NCI-H1417 (cell line): ENCODE measurements around the gene SIRT7.

ENCODE experiments used
- DNase-seq, 3 experiments: peaks; one replicate each; lab custom pipeline; 2025; lab: John Stamatoyannopoulos, UW

The SIRT7 gene

DNA sequence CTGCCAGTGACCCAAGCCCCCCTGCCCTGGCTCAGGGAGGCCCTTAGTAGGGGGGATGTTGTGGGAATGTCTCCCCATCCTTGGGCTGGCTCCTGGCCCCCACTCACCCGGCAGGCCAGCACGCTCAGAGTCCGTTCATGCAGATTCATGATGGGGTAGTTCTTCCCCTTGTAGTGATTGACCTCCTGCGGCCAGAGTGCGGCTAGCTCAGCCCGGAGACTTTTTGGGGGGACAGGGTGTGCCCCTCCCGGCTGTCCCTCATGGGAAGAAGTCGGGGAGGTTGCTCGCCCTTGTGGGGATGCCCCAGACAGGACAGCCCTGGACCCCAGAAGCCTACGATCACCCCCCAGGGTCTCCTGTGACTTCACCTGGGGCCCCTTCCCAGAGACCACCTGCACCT lies 12.0 kb downstream of the SIRT7 start:
- no peak for DNase-seq

DNA sequence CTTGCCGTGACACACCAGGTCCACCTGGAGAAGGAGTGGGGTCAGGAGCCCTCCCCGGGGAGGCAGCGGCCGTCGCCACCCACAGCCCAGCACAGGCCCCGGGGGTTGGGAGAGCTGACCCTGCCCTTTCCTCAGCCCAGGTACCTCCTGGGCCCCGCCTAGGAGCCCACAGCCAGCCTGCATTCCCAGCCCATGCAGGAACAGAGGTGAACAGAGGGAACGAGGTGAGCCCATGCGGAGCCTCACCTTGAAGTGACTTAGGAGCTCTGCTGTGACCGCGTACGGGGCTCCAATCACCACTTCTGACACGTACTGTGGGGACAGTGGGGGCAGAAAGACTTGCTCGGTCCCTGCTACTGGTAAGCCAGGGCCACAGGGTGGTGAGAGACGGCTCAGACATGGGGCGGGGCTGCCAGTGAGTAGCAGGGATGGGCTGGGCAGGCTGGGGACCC lies 12.5 kb downstream of the SIRT7 start:
- no peak for DNase-seq

DNA sequence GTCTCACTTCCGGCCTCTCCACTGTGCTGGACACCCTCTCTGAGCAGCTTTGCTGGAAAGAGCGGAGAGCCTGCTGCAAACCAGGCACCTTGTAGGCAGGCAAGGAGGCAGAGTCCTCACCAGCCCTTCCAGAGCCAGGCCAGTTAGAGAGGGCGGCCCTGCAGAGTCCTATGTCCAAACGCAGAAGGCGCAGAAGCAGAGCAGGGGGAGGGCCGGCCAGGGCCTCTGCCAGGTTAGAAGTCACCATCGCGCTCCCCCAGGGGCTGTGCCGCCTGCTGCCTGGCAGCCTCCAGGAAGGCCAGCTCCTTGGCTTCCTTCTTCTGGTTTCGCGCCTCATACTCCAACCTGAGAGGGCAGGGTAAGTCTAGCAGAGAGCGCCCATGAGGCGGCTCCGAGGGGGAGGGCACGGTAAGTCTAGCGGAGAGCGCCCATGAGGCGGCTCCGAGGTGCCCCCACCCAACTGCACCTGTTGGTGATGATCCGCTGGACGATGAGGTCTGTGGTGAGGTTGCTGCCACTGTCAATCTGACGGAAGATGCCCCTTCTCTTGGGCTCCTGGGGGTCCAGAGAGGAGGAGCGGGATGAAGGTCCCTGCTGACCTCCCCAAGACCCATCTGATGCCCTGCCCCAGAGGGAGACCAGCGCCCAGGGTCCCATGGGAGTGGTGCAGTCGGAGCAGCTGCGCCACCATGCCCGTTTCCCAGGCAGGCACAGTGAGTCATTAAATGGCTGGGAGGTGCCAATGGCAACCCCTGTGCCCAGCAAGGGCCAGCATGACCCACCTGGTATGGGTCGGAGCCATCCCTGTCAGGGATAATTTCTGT lies 13.2 kb downstream of the SIRT7 start:
- no peak for DNase-seq

DNA sequence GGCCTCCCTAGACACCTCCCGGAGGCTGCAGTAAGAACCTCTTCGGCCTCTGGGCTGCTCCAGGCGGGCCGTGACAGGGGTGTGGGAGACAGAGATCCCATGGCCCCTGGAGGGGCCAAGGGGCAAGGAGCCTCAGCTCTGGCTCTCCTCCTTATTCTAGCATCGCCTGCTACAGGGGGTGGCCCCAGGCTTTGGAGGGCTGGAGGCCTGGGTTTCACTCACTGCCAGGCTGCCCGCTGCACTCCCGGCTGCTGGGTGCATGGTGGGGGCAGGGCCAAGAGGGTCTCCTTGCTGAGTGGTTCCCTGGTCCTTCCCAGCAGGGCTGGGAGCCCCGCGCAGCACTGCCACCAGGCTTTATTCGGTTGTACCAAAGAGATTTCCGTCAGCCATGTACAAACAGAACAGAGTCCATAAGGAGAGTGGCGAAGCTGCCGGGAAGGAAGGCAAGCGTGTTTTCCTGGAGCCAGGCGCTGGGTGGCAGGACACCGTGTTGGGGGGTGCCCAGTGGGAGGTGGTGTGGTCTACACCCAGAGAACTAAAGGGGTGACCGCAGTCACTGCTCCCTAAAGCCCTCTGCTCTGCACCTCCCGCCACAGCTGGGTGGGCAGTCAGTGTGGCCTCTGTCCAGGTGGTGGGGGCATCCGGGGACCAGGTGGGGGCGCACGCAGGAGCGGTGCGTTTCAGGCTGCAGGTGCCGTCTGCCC lies 13.9 kb downstream of the SIRT7 start:
- DNase-seq: no peak

DNA sequence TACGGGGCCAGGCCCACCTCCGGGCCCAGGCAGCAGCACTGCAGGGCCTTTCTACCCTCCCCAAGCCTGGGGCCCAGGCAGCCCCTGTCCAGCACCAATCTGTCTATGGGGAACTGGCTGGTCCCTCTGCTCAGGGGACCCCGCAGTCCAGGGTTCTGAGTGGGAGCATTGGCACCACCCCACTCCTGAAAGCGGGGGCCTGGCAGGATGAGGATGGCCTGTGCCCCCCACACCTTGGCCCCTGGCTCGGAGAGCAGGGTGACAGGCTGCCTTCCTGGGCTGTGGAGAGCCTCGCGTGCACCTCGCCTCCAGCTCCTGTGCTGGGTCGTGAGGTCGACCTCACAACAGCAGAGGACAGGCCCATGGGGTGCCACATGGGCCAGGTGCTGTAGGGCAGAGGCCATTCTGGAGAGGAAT lies 14.6 kb downstream of the SIRT7 start:
- DNase-seq: no peak

DNA sequence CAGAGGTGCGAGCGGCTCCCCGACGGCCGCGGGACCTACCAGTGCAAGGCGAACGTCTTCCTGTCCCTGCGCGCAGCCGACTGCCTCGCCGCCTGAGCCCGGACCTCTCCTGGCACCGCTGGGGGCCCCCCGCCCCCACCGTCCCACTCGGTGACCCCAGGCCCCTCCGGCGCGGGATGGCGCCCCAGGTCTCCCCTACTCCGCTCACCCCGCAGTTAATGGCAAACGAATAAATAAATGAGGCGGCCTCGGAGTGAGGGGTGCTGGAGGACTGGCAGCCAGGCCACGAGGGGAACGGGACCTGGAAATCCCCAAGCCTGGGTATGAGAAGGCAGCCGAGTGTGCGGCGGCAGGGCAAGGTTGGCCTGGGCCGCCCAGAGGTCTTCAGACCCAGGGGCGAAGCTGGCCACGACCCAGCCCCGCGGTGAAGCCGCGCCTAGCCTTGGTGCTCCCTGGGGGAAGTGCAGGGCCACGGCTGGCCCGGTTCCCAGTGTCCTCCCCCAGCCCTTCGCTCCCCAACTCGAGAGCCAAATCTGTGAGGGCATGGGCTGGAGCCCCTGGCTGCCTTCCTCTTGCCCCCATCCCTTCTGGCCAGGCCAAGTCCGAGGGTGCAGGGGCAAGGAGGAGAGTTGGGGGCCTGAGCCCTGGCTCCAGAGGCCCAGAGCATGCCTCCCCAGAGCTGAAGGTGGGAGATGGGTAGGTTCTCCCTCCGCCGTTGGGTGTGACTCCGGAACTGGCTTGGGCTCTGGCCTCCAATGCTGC lies 15.1 kb downstream of the SIRT7 start:
- DNase-seq: no peak

DNA sequence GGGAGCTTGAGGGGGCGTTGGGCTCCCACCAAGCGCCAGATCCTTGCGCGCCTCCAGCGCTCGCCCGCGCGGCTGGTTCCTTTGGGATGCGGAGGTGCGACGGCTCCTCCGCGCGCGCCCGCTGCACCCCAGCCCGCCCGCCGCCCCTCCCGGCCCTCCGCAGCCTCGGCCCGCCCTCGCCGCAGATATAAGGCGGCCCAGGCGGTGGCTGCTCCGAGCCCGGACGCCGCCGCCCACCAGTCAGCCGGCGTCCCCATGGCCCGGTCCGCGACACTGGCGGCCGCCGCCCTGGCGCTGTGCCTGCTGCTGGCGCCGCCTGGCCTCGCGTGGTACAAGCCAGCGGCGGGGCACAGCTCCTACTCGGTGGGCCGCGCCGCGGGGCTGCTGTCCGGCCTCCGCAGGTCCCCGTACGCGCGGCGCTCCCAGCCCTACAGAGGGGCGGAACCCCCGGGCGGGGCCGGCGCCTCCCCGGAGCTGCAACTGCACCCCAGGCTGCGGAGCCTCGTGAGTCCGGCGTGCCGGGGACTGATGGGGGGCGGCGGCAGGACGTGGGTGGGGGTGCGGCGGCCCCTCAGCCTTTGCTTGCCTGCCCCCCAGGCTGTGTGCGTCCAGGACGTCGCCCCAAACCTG lies 15.8 kb downstream of the SIRT7 start, which contains the start of gene NPB:
Gene NPB (plus strand): TSS at position 216 of the 630 bp plus-strand sequence. CDS start 40 bp downstream, at position 256.
- no peak for DNase-seq

DNA sequence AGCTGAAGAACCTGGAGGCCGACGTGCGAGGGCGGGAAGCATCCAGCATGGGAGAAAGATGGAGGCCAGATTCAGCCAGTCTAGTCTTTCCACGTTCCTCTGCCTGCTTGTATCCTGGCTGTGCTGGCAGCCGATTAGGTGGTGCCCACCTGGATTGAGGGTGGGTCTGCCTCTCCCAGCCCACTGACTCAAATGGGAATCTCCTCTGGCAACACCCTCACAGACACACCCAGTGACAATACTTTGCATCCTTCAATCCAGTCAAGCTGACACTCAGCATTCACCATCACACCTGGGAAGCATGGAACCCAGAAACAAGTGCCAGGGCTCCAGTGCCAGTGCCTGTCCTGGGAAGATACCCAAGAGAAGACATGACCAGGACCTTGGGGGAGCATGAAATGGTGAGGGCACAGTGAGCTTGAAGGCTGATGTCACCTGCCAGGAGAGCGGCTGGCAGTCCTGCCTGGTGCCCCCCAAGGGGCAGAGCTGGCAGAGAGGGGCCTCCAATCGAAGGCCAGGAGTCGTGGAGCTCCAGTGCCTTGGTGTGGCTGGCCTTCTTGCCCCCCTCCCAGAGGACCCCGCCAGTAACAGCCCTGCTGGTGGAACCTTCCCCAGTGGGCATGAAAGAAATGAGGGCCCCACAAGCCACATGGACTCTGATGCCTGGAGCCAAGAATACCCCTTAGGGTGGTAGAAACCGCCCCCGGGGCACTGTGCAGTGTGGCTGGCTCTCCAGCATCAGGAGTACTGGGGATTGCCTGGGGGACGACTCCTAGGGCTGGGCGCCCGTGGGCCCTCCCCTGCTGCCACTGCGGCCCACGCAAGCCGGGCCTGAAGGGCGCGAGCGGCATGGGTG lies 16.6 kb downstream of the SIRT7 start:
- DNase-seq: no peak

DNA sequence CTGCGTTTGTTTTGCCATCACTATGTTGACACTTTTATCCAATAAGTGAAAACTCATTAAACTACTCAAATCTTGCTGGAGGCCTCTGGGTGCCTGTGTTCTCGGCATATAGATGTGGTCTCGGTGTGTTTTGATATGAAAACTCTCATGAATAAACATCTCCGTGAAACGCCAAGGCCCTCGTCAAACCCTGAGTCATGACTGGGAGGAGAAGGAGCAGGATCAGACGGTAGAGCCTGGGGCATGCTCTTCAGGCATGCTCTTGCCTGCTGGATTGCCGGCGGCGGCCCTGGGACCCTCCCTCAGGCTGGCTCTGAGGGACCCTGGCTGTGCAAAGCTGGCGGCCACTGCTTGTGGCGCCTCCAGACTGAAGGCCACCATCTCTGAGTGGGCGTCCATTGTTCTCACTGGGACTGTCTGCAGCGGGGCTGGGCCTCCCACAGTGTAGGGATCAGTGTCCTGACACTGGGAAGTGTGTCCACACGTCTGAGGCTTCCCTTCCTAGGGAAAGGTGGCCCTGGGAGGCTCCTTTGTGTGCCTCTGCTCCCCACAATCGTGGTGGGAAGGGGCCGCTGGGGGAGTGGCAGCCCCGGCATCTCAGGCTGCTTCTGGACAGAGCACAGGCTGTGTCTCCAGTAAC lies 17.7 kb downstream of the SIRT7 start:
- no peak for DNase-seq

DNA sequence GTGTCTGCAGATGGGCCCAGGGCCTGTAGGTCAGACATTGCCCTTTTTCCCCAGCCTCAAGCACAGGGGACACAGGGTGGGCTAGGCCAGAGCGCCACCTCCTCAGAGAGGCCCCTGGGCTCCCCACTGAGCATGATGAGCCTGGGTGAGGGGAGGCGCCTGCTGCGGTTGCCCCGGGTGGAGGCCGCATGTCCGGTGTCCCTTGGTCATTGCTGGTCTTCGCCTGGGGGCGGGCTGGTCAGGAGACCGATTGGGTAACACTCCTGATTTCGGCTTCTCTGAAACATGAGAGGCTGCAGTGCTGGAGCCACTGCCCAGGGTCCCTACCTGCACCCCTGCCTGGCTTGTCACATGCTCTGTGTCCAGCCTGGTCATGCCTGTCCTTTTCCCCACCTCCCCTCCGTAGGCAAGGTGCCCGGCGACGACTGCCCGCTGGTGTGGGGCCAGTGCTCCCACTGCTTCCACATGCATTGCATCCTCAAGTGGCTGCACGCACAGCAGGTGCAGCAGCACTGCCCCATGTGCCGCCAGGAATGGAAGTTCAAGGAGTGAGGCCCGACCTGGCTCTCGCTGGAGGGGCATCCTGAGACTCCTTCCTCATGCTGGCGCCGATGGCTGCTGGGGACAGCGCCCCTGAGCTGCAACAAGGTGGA lies 18.3 kb downstream of the SIRT7 start:
- DNase-seq: no peak

DNA sequence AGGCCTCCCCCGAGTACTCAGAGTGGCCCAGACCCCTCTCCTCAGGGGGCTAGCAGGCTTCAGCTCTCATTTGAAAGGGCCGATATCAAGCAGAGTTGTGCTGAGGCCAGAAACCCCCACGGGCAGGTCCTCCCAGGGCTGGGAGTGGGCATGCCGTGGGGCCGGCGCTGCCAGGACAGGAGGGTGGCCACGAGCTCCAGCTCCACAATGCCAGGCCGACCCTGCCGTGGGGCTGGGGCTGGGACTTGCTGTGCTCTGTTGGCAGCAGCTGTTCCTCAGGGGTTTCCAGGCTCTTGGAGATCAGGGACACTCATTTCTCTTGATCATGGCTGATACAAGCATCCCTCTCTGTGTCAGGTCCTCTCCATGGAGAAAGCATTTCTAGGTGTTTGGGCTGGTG lies 19.1 kb downstream of the SIRT7 start:
- no peak for DNase-seq

DNA sequence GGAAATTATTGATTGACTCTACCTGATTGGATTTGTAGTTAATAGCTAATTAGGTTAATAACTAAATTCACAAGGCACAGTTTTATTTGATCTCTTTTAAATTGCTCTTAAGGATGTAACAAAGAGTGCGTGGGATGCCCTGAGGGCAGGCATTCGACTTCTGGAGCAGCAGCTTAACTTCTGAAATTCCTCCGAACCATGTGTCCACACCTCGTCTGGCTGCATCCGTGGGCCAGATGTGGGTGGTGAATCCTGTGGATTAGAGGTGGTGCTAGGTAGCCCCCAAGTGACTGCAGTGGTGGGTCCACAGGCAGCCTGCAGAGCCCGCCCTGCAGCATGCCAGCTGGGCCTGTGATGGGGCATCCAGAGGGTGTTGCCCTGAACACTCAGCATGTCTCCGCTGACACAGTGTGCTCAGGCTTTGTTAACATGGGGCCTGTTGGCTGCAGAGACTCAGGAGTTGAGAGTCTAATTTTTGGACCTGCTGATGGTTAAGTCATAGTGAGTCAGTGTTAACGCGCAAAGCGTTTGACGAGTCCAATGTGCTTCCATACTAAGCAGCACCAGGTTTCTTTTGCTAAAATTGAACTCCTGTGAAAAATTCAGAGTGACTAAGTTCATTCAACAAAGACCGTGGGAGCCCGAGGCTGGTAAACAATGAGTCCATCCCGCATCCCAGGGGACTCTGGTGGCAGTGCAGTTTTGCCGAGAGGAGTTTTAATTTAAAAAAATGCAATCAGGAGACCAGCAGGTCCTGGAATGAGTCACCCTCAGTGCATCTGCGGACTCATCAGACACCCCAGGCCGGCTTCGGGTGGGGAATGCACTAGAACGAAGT lies 19.7 kb downstream of the SIRT7 start:
- no peak for DNase-seq

DNA sequence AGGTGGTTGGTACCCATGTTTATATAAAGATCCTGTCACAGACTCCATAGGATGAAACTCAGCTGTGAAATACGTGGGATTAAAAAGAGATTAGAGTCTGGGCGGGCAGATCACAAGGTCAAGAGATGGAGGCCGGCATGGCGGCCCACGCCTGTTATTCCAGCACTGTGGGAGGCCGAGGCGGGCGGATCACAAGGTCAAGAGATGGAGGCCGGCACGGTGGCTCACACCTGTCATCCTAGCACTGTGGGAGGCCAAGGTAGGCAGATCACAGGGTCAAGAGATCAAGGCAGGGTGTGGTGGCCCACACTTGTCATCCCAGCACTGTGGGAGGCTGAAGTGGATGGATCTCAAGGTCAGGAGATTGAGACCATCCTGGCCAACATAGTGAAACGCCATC lies 22.6 kb downstream of the SIRT7 start:
- DNase-seq: no peak

DNA sequence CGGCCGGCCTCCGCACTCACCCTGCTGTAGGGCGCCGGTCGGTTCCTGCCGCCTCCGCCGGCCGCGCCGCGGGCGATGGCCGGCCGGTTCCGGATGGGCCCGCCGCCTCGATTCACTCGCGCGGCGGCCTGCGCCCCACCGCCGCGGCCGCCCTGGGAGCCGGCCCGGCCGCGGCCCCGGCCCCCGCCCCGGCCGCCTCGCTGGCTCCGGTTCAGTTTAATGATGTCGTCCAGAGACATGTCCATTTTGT lies 26.7 kb downstream of the SIRT7 start:
- no peak for DNase-seq

DNA sequence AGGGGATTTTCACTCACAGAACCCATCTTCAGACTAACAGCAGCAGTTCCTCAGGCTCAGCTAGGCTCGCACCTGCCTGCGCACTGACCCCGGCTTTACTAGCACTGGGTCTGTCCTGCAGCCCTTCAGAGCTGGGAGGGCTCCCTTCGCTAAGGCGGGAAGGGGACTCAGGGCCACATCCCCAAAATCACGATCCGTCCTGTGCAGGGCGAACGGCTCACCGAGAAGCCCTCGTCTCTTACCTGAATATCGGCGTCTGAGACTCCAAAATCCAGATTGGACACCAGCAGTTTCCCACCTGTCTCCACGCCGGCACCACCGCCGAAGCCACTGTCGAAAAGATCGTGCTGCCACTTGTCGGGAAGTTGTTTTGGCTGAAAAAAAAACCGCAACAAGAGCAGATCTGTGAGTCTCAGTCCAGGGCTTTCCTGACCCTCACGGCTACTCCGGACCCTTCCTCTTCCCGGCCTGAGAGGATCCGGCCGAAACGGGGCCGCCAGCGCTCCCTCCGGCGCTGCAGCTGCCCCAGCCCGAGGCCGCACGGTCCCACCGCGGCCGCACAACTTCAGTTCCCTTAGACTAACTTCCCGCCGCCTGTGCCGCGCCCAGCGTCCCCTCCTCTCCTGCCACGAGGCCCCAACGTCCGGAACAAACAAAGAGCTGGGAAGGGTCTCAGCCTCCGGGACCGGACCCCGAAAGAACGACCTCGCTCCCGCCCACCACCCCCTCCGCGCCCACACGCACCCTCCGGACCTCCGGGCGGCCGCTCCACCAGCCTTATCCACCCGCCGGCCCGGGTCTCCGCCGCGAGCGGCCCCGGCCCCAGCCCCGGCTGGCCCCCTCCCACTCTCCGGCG lies 27.3 kb downstream of the SIRT7 start:
- DNase-seq: no peak

DNA sequence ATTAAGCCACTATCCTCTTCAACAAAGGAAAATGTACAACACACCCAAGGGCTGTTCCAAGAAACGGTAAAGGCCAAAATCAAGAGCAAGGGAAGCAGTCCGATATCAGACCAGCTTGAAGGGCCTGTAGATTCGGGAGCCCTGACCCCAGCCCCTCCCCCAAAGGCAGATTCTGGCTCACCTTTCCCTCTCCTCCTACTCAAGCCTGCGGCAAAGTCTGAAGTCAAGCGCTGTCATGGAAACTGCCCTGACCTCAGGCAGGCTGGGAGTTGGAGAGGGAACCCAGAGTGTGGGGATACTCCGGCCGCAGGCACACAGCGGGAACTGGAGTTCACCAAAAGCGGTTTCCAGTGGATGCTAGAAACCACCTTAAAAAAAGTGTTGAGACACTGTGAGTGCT lies 28.4 kb downstream of the SIRT7 start:
- no peak for DNase-seq

DNA sequence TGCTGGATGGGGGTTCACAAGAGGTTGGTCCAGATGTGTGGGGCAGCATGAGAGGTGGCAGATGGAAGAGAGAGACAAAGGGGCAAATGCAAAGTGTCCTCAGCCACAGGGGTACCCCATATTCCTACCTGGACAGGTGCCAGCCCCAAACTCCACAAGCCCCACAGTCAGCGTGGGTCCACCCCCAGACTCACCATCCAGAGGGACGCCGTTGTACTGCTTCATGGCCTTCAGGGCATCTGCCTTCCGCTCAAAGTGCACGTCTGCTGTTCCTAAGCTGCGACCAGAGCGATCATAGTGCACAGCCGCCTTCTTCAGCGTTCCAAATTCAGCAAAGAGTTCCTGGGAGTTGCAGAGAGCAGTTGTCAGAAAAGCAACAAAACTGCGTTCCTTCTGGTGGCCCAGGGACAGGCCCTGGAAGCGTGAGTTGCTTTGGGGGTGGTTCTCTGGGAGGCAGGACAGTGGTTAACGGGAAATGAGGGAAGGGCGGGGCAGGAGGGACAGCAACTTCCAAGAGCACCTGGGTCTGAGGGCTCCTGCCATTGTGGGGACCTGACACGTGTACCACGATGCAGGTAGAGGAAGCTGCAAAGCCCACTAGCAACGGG lies 28.9 kb downstream of the SIRT7 start:
- no peak for DNase-seq
